ENCODE measurements around the gene C4orf36. TPM values are rescaled to one million over a fixed set of nuclear protein-coding genes. Genes with fewer than 3 reads are reported as not detected.
A peak's percentile ranks its signal among the peaks of the same experiment; 100 is the strongest.

C4orf36 gene
- total RNA-seq, 1 donor from 2014 or later, result not detected

- H3K79me2 ChIP-seq (ENCODE audit: insufficient read depth, low read length), result peaks cover 8% of the 10 kb centered on the region
- H4K20me1 ChIP-seq (ENCODE audit: insufficient read depth, low read length), result peaks cover 15% of the 10 kb centered on the region
- H3K9me3 ChIP-seq (ENCODE audit: insufficient read depth, low read depth, low read length), result no peaks in the 10 kb centered on the region
- Mint-ChIP-seq H3K4me1 (ENCODE audit: low read depth, unreplicated experiment) (peaks cover 22% of the 10 kb centered on the region), H3K4me3 (ENCODE audit: unreplicated experiment) (no peak overlapping the region), H3K27me3 (ENCODE audit: low read depth, unreplicated experiment) (no peaks in the 10 kb centered on the region), H3K36me3 (ENCODE audit: low read depth, unreplicated experiment) (no peaks in the 10 kb centered on the region), H3K9me3 (ENCODE audit: unreplicated experiment) (no peaks in the 10 kb centered on the region), H3K27ac (ENCODE audit: unreplicated experiment) (no peak overlapping the region)
- no peaks in the 10 kb centered on the region for H3K27me3 ChIP-seq (ENCODE audit: insufficient read depth, low read length)
- no peak overlapping the region for H3K9ac ChIP-seq (ENCODE audit: low read length)
- DNase-seq (ENCODE audit: low read depth), result no peak
- H3K36me3 ChIP-seq (ENCODE audit: insufficient read depth, low read length), result no peaks in the 10 kb centered on the region
- H3K4me3 ChIP-seq (ENCODE audit: insufficient read depth, low read depth, low read length), result no peak overlapping the region
- H3K4me2 ChIP-seq (ENCODE audit: low read length), result no peak overlapping the region
- H3K4me1 ChIP-seq (ENCODE audit: insufficient read depth, low read length), result peaks cover 25% of the 10 kb centered on the region
- no peak for FAIRE-seq
- TF ChIP-seq, protein P1, sequence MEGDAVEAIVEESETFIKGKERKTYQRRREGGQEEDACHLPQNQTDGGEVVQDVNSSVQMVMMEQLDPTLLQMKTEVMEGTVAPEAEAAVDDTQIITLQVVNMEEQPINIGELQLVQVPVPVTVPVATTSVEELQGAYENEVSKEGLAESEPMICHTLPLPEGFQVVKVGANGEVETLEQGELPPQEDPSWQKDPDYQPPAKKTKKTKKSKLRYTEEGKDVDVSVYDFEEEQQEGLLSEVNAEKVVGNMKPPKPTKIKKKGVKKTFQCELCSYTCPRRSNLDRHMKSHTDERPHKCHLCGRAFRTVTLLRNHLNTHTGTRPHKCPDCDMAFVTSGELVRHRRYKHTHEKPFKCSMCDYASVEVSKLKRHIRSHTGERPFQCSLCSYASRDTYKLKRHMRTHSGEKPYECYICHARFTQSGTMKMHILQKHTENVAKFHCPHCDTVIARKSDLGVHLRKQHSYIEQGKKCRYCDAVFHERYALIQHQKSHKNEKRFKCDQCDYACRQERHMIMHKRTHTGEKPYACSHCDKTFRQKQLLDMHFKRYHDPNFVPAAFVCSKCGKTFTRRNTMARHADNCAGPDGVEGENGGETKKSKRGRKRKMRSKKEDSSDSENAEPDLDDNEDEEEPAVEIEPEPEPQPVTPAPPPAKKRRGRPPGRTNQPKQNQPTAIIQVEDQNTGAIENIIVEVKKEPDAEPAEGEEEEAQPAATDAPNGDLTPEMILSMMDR (IDR thresholded peaks at IDR 0.05; ENCODE audit: insufficient read depth, low read depth, low read length), result no peak
- TF ChIP-seq EZH2 (IDR thresholded peaks at IDR 0.05; ENCODE audit: insufficient read depth, low read length), result no peak
- H2AFZ ChIP-seq (ENCODE audit: low read depth, low read length), result no peak overlapping the region
- no peak overlapping the region for H3K27ac ChIP-seq (ENCODE audit: low read depth, low read length)
Measured at GRCh38 chr4:86938771-86939520, 46.7 kb upstream of the C4orf36 start.

GRCh38 chr4:86935853-86936733, 43.9 kb upstream of the C4orf36 start:
- peaks cover 16% of the 10 kb centered on the region for H3K4me1 Mint-ChIP-seq (ENCODE audit: low read depth, unreplicated experiment)
- no peaks in the 10 kb centered on the region for H3K36me3 Mint-ChIP-seq (ENCODE audit: low read depth, unreplicated experiment)
- Histone ChIP-seq H3K4me1 (ENCODE audit: insufficient read depth, low read length) (peaks cover 15% of the 10 kb centered on the region), H4K20me1 (ENCODE audit: insufficient read depth, low read length) (peaks cover 6% of the 10 kb centered on the region), H3K4me2 (ENCODE audit: low read length) (peak overlapping the region; percentile 84), H2AFZ (ENCODE audit: low read depth, low read length) (peak overlapping the region; percentile 90), H3K4me3 (ENCODE audit: insufficient read depth, low read depth, low read length) (peak overlapping the region; percentile 72), H3K27ac (ENCODE audit: low read depth, low read length) (peak overlapping the region; percentile 57), H3K9ac (ENCODE audit: low read length) (peak overlapping the region; percentile 84), H3K27me3 (ENCODE audit: insufficient read depth, low read length) (no peaks in the 10 kb centered on the region), H3K9me3 (ENCODE audit: insufficient read depth, low read depth, low read length) (no peaks in the 10 kb centered on the region), H3K79me2 (ENCODE audit: insufficient read depth, low read length) (no peaks in the 10 kb centered on the region), H3K36me3 (ENCODE audit: insufficient read depth, low read length) (no peaks in the 10 kb centered on the region)
- H3K27me3 Mint-ChIP-seq (ENCODE audit: low read depth, unreplicated experiment), result no peaks in the 10 kb centered on the region
- TF ChIP-seq EZH2 (IDR thresholded peaks at IDR 0.05; ENCODE audit: insufficient read depth, low read length), result no peak
- TF ChIP-seq, protein P1 (IDR thresholded peaks at IDR 0.05; ENCODE audit: insufficient read depth, low read depth, low read length), result no peak
- peak overlapping the region; percentile 90 for H3K27ac Mint-ChIP-seq (ENCODE audit: unreplicated experiment)
- no peaks in the 10 kb centered on the region for H3K9me3 Mint-ChIP-seq (ENCODE audit: unreplicated experiment)
- DNase-seq (ENCODE audit: low read depth) (peak; percentile 67), FAIRE-seq (no peak)
- H3K4me3 Mint-ChIP-seq (ENCODE audit: unreplicated experiment), result peak overlapping the region; percentile 89

Data from astrocyte (in vitro differentiated cells and primary cell).